ENCODE measurements around the gene POR. TPM values are rescaled to one million over a fixed set of nuclear protein-coding genes. Genes with fewer than 3 reads are reported as not detected.

Gene POR
- total RNA-seq, 1 experiment from 2014 or later: 45.1 TPM

DNA sequence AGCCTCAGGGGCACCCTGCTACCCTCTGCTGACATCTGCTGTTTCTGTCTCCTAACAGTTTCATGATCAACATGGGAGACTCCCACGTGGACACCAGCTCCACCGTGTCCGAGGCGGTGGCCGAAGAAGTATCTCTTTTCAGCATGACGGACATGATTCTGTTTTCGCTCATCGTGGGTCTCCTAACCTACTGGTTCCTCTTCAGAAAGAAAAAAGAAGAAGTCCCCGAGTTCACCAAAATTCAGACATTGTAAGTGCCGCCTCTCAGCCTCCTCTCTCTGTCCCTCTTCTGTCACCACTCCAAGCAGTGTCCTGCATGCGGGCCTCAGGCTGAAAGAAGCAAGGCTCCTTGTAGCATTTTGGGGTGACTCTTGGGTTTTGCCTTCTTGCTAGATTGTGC lies 39.0 kb downstream of the POR start:
- no peak overlapping the region for H3K4me3 Mint-ChIP-seq (ENCODE audit: unreplicated experiment)
- intact Hi-C loops (cut with micrococcal nuclease): no loop called here
- ChIA-PET POLR2A (no interaction called here), CTCF (interaction anchor here (0.6 kb wide), 2 partner anchors 57 to 172 kb away, joined by 3 read pairs; no protein-coding TSS in a partner anchor)
- H3K4me1 Mint-ChIP-seq (ENCODE audit: insufficient read depth, unreplicated experiment): no peaks in the 10 kb centered on the region
- no peak for DNase-seq (ENCODE audit: unreplicated experiment)
- no peak overlapping the region for H3K27ac Mint-ChIP-seq (ENCODE audit: low read depth, unreplicated experiment)
- TF ChIP-seq, protein P1, sequence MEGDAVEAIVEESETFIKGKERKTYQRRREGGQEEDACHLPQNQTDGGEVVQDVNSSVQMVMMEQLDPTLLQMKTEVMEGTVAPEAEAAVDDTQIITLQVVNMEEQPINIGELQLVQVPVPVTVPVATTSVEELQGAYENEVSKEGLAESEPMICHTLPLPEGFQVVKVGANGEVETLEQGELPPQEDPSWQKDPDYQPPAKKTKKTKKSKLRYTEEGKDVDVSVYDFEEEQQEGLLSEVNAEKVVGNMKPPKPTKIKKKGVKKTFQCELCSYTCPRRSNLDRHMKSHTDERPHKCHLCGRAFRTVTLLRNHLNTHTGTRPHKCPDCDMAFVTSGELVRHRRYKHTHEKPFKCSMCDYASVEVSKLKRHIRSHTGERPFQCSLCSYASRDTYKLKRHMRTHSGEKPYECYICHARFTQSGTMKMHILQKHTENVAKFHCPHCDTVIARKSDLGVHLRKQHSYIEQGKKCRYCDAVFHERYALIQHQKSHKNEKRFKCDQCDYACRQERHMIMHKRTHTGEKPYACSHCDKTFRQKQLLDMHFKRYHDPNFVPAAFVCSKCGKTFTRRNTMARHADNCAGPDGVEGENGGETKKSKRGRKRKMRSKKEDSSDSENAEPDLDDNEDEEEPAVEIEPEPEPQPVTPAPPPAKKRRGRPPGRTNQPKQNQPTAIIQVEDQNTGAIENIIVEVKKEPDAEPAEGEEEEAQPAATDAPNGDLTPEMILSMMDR (IDR thresholded peaks at IDR 0.05; ENCODE audit: unreplicated experiment): no peak
- H3K27me3 Mint-ChIP-seq (ENCODE audit: insufficient read depth, unreplicated experiment): no peaks in the 10 kb centered on the region
- peaks cover 16% of the 10 kb centered on the region for H3K36me3 Mint-ChIP-seq (ENCODE audit: insufficient read depth, unreplicated experiment)
- no peaks in the 10 kb centered on the region for H3K9me3 Mint-ChIP-seq (ENCODE audit: unreplicated experiment)
- no TSS peak for BruUV-seq (replicated peaks)

DNA sequence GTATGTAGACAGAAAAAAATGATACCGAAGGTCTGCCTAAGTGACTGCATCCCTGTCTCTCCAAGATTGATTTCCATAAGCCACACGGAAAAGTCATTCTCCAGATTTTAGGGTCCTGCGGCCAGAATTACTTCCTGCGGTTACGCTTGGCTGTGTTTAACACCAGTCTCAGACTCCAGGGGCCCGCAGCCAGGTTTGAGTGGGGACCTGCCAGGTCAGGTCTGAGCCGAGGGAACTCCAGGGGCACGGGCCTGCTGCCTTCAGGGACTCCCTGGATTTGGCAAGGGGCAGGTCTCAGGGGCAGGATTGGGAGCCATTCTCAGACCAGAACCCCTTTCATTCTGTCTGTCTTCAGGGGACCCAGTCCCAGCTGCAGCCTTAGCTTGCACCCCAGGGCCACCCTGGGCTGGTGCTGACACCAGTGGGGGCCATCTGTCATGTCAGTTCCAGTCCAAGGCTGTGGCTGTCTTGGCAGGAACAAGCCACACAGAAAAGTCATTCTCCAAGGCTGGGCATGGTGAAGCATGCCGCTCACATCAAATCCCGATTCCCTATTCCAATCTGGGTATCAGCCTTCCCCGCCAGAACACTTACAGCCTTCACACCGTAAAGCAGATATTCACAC lies 40.5 kb downstream of the POR start:
- Mint-ChIP-seq H3K27ac (ENCODE audit: low read depth, unreplicated experiment) (no peak overlapping the region), H3K36me3 (ENCODE audit: insufficient read depth, unreplicated experiment) (peaks cover 31% of the 10 kb centered on the region), H3K27me3 (ENCODE audit: insufficient read depth, unreplicated experiment) (no peaks in the 10 kb centered on the region), H3K9me3 (ENCODE audit: unreplicated experiment) (no peaks in the 10 kb centered on the region), H3K4me1 (ENCODE audit: insufficient read depth, unreplicated experiment) (no peaks in the 10 kb centered on the region), H3K4me3 (ENCODE audit: unreplicated experiment) (no peak overlapping the region)
- POLR2A ChIA-PET: no interaction called here
- CTCF ChIA-PET: no interaction called here
- intact Hi-C loops (cut with micrococcal nuclease): no loop called here
- TF ChIP-seq, protein P1 (IDR thresholded peaks at IDR 0.05; ENCODE audit: unreplicated experiment): no peak
- no TSS peak for BruUV-seq (replicated peaks)
- DNase-seq (ENCODE audit: unreplicated experiment): no peak

DNA sequence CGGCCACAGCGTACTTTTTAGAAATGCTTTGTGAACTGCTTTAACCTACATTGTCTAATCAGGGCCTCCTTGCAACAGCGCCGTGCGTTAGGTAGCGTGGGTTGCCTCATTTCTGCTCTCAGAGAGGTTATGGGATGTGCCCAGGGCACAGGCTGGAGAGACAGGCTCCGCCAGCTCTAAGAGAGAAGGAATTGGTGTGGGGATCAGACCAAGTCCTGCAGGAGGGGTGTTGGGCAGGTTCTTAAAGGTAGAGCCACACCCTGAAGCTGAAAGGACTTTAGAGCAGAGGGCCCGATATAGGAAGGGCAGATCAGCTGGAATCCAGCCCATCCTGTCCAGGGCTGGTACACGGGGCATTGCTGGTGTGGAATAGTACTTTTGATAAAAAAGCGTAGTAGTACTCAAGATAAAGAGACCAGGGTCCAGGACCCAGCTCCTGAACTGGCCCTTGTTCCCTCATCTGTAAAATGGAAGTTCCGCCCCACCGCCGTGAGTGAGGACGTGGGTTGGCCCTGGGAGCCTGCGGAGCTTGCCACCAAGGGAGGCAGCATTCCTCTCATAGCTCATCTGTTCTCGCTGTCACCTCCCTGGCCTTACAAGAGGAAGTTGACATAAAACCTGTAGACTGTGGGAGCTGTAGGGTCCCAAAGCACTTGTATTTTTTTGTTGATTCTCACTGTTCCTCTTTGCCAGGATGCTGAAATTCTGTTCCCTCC lies 42.2 kb downstream of the POR start:
- peaks cover 37% of the 10 kb centered on the region for H3K36me3 Mint-ChIP-seq (ENCODE audit: insufficient read depth, unreplicated experiment)
- POLR2A ChIA-PET: interaction anchor here (0.6 kb wide), 1 partner anchor 10 kb away, joined by 3 read pairs; no protein-coding TSS in a partner anchor
- TF ChIP-seq, protein P1 (IDR thresholded peaks at IDR 0.05; ENCODE audit: unreplicated experiment): no peak
- no peak overlapping the region for H3K27ac Mint-ChIP-seq (ENCODE audit: low read depth, unreplicated experiment)
- intact Hi-C loops (cut with micrococcal nuclease): no loop called here
- no peak overlapping the region for H3K4me3 Mint-ChIP-seq (ENCODE audit: unreplicated experiment)
- no TSS peak for BruUV-seq (replicated peaks)
- no peak for DNase-seq (ENCODE audit: unreplicated experiment)
- no peaks in the 10 kb centered on the region for H3K27me3 Mint-ChIP-seq (ENCODE audit: insufficient read depth, unreplicated experiment)
- H3K4me1 Mint-ChIP-seq (ENCODE audit: insufficient read depth, unreplicated experiment): no peaks in the 10 kb centered on the region
- H3K9me3 Mint-ChIP-seq (ENCODE audit: unreplicated experiment): no peaks in the 10 kb centered on the region
- CTCF ChIA-PET: no interaction called here

DNA sequence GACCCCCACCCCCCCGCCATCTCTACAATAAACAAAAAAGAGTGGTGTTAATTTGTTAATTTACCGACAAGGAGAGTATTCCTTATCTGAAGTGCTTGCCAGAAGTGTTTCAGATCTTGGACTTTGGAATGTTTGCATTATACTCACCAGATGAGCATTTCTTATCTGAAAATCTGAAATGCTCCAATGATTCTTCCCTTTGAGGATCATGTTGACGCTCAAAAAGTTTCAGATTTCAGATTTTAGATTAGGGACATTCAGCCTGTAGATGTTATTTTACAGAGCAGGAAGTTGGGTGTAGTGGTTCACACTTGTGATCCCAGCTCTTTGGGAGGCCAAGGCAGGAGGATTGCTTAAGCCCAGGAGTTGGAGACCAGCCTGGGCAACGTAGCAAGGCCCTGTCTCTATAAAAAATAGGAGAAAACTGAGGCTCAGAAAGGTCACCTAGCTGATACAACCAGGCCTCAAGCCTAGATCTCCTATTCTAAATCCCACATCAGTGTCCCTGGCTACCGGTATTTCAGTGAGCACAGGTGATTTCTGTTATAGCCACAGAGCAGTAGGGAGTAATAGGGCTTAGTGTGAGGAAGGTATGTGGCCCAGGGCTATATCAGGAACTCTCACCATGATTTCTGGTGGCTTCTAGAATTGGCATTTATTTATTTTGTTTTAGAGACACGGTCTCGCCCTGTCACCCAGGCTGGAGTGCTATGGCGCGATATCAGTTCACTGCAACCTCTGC lies 44.0 kb downstream of the POR start:
- POLR2A ChIA-PET: no interaction called here
- intact Hi-C loops (cut with micrococcal nuclease): no loop called here
- Mint-ChIP-seq H3K36me3 (ENCODE audit: insufficient read depth, unreplicated experiment) (peaks cover 43% of the 10 kb centered on the region), H3K9me3 (ENCODE audit: unreplicated experiment) (no peaks in the 10 kb centered on the region), H3K27ac (ENCODE audit: low read depth, unreplicated experiment) (no peak overlapping the region), H3K4me1 (ENCODE audit: insufficient read depth, unreplicated experiment) (no peaks in the 10 kb centered on the region), H3K4me3 (ENCODE audit: unreplicated experiment) (no peak overlapping the region), H3K27me3 (ENCODE audit: insufficient read depth, unreplicated experiment) (no peaks in the 10 kb centered on the region)
- CTCF ChIA-PET: no interaction called here
- no peak for DNase-seq (ENCODE audit: unreplicated experiment)
- TF ChIP-seq, protein P1 (IDR thresholded peaks at IDR 0.05; ENCODE audit: unreplicated experiment): no peak
- BruUV-seq (replicated peaks): no TSS peak
